ENCODE results near the gene ZNF385A. TPM values are rescaled to one million over a fixed set of nuclear protein-coding genes. Genes with fewer than 3 reads are reported as not detected.
A peak's percentile ranks its signal among the peaks of the same experiment; 100 is the strongest.
"Not testable (repeated sequence)": the region's sequence is repeated elsewhere in the genome, so short reads cannot be mapped to it uniquely, and the experiment has no call there.

Gene ZNF385A
- total RNA-seq, 1 experiment from 2014 or later = 9.5 TPM

- no peak overlapping the region for H3K27ac Mint-ChIP-seq (ENCODE audit: unreplicated experiment)
- H3K27me3 Mint-ChIP-seq (ENCODE audit: unreplicated experiment) = no peaks in the 10 kb centered on the region
- no TSS peak for BruUV-seq (replicated peaks)
- CTCF ChIA-PET = no interaction called here
- H3K4me3 Mint-ChIP-seq (ENCODE audit: low read depth, unreplicated experiment) = no peak overlapping the region
- TF ChIP-seq, protein P1, sequence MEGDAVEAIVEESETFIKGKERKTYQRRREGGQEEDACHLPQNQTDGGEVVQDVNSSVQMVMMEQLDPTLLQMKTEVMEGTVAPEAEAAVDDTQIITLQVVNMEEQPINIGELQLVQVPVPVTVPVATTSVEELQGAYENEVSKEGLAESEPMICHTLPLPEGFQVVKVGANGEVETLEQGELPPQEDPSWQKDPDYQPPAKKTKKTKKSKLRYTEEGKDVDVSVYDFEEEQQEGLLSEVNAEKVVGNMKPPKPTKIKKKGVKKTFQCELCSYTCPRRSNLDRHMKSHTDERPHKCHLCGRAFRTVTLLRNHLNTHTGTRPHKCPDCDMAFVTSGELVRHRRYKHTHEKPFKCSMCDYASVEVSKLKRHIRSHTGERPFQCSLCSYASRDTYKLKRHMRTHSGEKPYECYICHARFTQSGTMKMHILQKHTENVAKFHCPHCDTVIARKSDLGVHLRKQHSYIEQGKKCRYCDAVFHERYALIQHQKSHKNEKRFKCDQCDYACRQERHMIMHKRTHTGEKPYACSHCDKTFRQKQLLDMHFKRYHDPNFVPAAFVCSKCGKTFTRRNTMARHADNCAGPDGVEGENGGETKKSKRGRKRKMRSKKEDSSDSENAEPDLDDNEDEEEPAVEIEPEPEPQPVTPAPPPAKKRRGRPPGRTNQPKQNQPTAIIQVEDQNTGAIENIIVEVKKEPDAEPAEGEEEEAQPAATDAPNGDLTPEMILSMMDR (IDR thresholded peaks at IDR 0.05; ENCODE audit: unreplicated experiment) = no peak
- H3K4me1 Mint-ChIP-seq (ENCODE audit: low read depth, unreplicated experiment) = peaks cover 38% of the 10 kb centered on the region
- DNase-seq = no peak
- no peaks in the 10 kb centered on the region for H3K9me3 Mint-ChIP-seq (ENCODE audit: low read depth, unreplicated experiment)
- H3K36me3 Mint-ChIP-seq (ENCODE audit: insufficient read depth, unreplicated experiment) = peaks cover 28% of the 10 kb centered on the region
- intact Hi-C loops (cut with micrococcal nuclease; ENCODE audit: unreplicated experiment) = no loop called here
These were observed 53.1 kb downstream of the ZNF385A start for GRCh38 chr12:54331461-54331860.

DNA sequence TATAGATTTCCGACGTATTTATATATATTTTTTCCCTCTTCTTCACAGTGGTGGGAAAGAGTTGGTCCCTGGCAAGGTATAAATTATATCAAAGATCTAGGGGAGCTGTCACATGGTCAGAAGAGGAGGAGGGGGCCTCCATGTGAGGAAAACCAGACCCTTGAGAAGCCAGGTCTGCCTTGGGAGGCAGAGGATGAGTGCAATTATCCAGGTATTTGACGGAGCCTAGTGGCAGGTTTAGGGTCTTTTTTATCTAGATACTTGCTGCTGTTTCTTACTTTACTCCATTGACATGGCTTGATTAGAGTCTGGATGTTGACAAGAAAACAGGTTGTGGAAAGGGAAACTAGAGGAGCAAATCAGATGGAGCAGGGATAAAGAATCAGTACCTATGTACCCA lies 54.1 kb downstream of the ZNF385A start:
- no TSS peak for BruUV-seq (replicated peaks)
- H3K9me3 Mint-ChIP-seq (ENCODE audit: low read depth, unreplicated experiment) = no peaks in the 10 kb centered on the region
- H3K36me3 Mint-ChIP-seq (ENCODE audit: insufficient read depth, unreplicated experiment) = peaks cover 33% of the 10 kb centered on the region
- TF ChIP-seq, protein P1 (IDR thresholded peaks at IDR 0.05; ENCODE audit: unreplicated experiment) = no peak
- H3K27ac Mint-ChIP-seq (ENCODE audit: unreplicated experiment) = peak overlapping the region; percentile 12
- intact Hi-C loops (cut with micrococcal nuclease; ENCODE audit: unreplicated experiment) = no loop called here
- DNase-seq = no peak
- no peaks in the 10 kb centered on the region for H3K27me3 Mint-ChIP-seq (ENCODE audit: unreplicated experiment)
- peaks cover 38% of the 10 kb centered on the region for H3K4me1 Mint-ChIP-seq (ENCODE audit: low read depth, unreplicated experiment)
- no peak overlapping the region for H3K4me3 Mint-ChIP-seq (ENCODE audit: low read depth, unreplicated experiment)
- CTCF ChIA-PET = interaction anchor here (0.8 kb wide), 1 partner anchor 29 kb away, joined by 3 read pairs; no protein-coding TSS in a partner anchor

DNA sequence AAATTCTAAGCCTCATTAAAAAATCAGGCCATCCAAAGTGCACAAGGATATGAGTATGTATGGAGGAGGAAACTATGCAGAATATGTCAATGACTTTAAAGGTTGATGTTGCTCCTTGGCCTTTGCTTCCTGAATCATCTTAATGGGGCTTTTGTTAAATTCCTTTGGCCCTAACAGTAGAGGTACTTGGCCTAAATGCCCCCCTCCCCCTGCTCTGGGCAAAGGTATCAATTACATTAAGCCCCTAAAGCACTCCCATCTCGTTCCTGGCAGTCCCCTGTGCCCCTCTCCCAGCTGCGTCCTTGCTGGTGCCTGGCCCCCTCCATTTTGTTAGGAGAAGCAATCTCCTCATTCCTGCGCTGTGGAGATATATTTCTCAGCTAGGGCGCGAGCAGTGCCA lies 54.8 kb downstream of the ZNF385A start:
- CTCF ChIA-PET = interaction anchor here (0.8 kb wide), 1 partner anchor 30 kb away, joined by 3 read pairs; no protein-coding TSS in a partner anchor
- Mint-ChIP-seq H3K36me3 (ENCODE audit: insufficient read depth, unreplicated experiment) (peaks cover 40% of the 10 kb centered on the region), H3K27ac (ENCODE audit: unreplicated experiment) (peak overlapping the region; percentile 56), H3K4me1 (ENCODE audit: low read depth, unreplicated experiment) (peaks cover 38% of the 10 kb centered on the region), H3K9me3 (ENCODE audit: low read depth, unreplicated experiment) (no peaks in the 10 kb centered on the region), H3K4me3 (ENCODE audit: low read depth, unreplicated experiment) (no peak overlapping the region), H3K27me3 (ENCODE audit: unreplicated experiment) (no peaks in the 10 kb centered on the region)
- intact Hi-C loops (cut with micrococcal nuclease; ENCODE audit: unreplicated experiment) = loop anchor here (5.0 kb wide), 1 partner anchor 47 kb away; the partner anchor contains the start of genes CBX5 and HNRNPA1
- DNase-seq = no peak
- TF ChIP-seq, protein P1 (IDR thresholded peaks at IDR 0.05; ENCODE audit: unreplicated experiment) = no peak
- BruUV-seq (replicated peaks) = no TSS peak

DNA sequence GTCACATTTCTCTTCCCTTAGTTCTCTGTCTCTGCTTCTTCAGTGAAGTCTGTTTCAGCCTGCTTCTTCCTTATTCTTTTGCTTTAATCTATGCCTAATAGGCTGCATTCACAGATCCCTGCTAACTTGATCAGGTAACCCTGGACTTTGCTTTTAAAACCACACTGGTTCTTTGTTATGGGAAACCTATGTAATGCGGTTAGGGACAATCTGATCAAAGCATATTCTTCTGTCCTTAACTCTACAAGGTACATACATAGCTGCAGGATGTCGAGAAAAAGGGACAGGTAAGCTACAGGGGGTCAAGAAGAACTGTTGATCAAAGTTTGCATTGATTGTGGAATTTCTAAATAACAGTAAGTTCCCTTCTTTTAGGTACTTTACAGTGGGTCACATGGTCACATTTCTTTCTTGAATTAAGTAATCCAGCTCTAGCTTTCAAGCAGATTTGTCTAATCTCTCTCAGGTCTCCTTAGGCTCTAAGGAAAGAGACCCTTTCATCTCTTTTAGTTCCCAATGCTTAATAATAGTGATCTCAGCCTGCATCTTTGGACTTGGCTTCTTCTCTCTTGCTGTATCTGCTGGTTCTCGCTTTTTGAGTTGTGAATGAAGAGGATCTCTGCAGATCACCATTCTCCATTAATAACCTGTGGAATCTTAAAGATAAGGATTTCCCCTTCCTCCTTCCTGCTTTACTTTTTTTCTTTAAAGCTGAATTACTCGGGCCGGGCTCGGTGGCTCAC lies 55.8 kb downstream of the ZNF385A start:
- H3K4me3 Mint-ChIP-seq (ENCODE audit: low read depth, unreplicated experiment) = peak overlapping the region; percentile 13
- CTCF ChIA-PET = interaction anchor here (0.6 to 1.0 kb wide), 4 partner anchors 28 to 90 kb away, joined by 3 to 6 read pairs (median 4); partner anchors contain the start of gene NFE2

GRCh38 chr12:54325442-54326109 lies 59.0 kb downstream of the ZNF385A start:
- not testable (repeated sequence) for DNase-seq; H3K9me3 Mint-ChIP-seq (ENCODE audit: low read depth, unreplicated experiment); H3K27me3 Mint-ChIP-seq (ENCODE audit: unreplicated experiment)
- Mint-ChIP-seq H3K27ac (ENCODE audit: unreplicated experiment) (peak overlapping the region; percentile 97), H3K4me1 (ENCODE audit: low read depth, unreplicated experiment) (peaks cover 42% of the 10 kb centered on the region), H3K36me3 (ENCODE audit: insufficient read depth, unreplicated experiment) (peaks cover 31% of the 10 kb centered on the region), H3K4me3 (ENCODE audit: low read depth, unreplicated experiment) (peak overlapping the region; percentile 97)
- intact Hi-C loops (cut with micrococcal nuclease; ENCODE audit: unreplicated experiment) = loop anchor here (2.0 to 5.0 kb wide), 3 partner anchors 33 to 67 kb away; partner anchors contain the start of genes CBX5 and HNRNPA1
- BruUV-seq (replicated peaks) = TSS peak; percentile 77
- CTCF ChIA-PET = interaction anchor here (0.6 to 2.1 kb wide), 31 partner anchors 8 to 1745 kb away, joined by 3 to 37 read pairs (median 5); partner anchors contain the start of genes CBX5, HNRNPA1 and NFE2

More for the DNA sequence above, 55.8 kb downstream of the ZNF385A start:
- no peaks in the 10 kb centered on the region for H3K27me3 Mint-ChIP-seq (ENCODE audit: unreplicated experiment)
- H3K27ac Mint-ChIP-seq (ENCODE audit: unreplicated experiment) = peak overlapping the region; percentile 56
- peaks cover 46% of the 10 kb centered on the region for H3K4me1 Mint-ChIP-seq (ENCODE audit: low read depth, unreplicated experiment)
- no peaks in the 10 kb centered on the region for H3K9me3 Mint-ChIP-seq (ENCODE audit: low read depth, unreplicated experiment)
- DNase-seq = no peak
- TF ChIP-seq, protein P1 (IDR thresholded peaks at IDR 0.05; ENCODE audit: unreplicated experiment) = no peak
- no TSS peak for BruUV-seq (replicated peaks)
- peaks cover 37% of the 10 kb centered on the region for H3K36me3 Mint-ChIP-seq (ENCODE audit: insufficient read depth, unreplicated experiment)
- intact Hi-C loops (cut with micrococcal nuclease; ENCODE audit: unreplicated experiment) = loop anchor here (5.0 kb wide), 1 partner anchor 46 kb away; the partner anchor contains the start of genes CBX5 and HNRNPA1
